Renal pelvis (tissue), 4 donors: ENCODE data around the gene IFNLR1. TPM values are rescaled to one million over a fixed set of nuclear protein-coding genes. Genes with fewer than 3 reads are reported as not detected.

Experiments used
- DNase-seq: peaks from one replicate; pipeline ENCODE4 v3.0.0-alpha.2; 2013
- polyA plus RNA-seq, 3 donors: library from polyadenylated mRNA; unstranded; fragments of 120-200 nt; gene quantifications; one replicate each; pipeline ENCODE4 v1.2.1, GENCODE V29; 2013; ENCODE audit not compliant: insufficient read length in 3 of 3

Gene IFNLR1
- polyA plus RNA-seq, 3 donors = 5.1 to 6.1 (median 5.8) TPM

DNA sequence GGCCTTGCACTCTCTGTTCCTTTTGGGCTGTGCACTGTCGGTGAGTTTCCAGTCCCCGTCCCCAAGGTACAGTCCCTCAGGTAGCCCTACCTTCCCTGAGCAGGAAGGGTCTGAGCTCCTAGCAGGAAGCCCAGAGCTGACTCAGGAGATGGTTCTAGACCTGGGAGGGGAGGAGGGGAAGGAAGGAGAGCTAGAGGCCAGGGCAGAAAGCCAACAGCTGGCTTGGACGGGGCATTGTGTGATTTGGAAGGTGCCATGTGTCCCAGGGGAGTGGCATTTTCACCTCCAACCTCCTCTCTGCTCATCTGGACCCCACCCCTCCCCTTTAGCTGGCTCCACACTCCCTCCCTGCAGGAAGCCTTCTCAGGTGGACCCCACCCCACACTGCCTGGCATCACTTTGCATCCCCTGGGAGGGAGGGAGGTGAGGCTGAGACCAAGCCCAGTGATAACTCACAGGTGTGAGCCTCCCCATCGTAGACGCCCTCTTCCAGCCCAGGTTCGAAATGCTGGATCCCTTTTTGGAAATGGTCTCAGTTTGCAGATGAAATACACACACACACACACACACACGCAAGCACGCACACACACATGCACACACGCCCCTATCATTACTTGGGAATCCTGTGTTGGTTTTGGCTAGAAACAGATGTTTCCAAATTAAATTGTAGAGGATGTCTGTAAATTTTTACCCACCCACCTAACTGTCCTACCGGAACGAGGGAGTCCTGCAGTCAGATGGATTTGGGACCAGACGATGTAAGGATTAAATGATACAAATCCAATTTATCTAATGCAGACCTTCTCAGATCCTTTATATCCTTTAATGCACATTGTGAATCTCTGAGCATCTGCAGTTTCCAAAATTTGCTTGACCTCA lies 19.7 kb upstream of the IFNLR1 start:
- DNase-seq = no peak

DNA sequence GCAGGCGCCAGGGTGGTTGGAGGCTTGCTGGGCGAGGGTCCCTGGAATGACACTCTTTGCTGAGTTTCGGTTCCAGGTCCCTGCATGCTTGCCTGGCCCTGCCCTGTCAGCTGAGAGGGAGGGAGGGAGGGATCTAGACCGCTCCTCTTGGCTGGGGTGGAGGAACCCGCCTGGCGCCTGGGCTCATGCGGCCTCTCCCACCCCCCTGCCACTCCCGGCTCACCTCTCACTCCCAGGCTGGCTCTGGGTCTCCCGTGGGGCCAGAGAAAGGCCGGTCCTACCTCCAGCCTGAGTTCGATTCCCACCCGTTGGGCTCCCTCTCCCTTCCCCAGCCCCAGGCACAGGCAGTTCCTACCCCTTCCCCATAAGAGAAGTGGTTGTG lies 19.0 kb upstream of the IFNLR1 start:
- no peak for DNase-seq

DNA sequence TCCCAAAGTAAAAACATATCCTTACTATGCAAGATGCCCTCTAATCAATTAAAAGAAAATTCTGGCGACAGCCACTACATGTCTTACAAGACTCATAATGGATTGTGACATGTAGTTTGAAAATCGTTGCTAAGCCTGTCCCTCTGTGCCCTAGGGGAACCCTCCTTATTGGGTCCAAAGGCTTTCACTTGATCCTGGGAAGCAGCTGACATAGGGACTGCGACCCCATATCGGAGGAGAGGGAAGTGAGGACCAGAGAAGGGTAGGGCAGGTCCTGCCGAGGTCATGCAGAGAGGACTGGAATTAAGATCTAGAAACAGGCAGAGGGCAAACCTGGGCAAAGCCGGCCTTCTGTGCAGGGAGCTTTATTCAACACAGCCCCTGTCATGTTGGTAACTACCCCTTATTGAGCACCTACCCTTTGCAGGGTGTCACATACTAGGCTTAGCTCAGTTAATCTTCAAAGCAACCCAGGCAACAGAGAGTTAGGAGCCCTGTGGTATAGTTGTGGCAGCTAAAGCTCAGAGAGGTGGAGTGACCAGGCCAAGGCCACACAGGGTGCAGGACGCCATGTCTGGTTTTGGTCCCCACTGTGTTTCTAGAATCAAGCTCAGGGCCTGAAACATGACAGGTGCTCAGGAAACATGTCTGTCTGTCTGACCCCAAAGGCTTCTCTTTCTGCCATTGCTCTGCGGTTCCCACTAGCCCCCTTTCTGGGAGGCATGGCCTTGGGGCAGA lies 18.4 kb upstream of the IFNLR1 start:
- DNase-seq = no peak

DNA sequence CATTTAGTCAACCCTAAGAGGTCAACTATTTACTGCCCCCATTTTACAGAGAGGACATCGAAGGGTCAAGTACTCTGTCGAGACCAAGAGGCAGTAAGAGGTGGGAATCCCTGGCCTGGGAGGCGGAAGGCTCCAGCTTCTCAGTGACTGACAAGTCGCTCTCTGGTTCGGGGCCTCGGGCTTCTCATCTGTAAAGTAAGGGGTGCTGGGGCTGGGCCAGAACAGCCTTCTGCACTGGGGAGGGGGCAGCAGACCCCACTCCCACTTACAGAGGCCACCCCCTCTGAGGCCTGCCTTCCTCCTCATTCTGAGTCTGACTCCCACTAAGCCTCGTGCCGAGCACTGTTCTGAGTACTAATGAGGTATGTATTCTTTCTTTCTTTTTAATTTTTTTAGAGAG lies 17.0 kb upstream of the IFNLR1 start:
- DNase-seq = no peak

DNA sequence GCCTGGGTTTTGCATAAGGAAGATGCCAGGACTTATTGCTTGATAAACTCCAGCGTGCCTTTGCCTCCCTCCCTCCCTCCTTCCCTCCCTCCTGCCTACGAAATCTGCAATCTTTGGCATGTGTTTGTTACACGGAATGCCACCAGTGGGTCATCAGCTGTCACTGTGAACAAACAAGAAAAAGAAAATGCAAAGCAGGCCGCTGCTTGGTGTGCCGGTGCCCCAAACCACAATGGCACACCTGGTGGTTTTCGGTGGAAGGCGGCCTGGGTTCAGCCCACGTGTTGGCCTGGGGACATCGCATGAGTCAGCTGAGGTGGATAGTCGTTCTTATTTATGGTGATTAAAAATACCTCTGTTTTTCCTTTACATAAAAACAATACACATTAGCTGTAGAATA lies 16.3 kb upstream of the IFNLR1 start:
- no peak for DNase-seq

DNA sequence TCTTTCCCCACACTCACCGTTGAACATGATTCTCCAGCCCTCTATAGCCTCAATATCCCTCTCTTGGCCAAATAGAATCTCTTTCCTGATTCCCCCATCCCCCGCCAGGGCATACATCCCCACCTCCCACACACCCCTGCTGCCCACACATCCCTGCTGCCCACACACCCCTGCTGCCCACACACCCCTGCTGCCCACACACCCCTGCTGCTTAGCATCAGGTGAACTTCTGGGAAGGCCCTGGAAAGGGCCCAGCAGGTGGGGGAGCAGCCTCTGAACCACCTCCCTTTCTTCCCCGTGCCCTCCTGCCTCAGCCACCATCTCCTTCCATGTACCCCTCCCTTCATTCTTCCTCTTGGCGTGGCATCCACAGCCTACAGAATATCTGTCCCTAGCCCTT lies 15.9 kb upstream of the IFNLR1 start:
- DNase-seq = no peak

DNA sequence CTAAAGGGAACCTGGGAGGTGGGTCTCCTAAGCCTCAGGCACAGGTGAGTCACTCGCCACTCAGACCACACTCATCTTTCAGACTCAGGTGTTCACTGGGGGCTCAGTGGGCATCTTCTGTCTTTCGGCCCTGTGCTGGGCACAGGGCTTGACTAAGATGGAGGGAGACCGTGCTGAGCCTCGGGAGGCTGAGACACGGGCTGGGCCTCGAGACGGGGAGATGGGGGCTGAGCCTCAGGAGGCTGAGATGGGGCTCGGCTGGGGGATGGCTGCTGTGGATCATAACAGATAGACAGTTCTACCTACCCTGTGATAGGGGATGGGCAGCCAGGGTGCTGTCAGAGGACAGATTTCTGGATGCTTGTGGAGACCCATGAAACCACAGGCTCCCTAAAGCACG lies 15.5 kb upstream of the IFNLR1 start:
- no peak for DNase-seq

DNA sequence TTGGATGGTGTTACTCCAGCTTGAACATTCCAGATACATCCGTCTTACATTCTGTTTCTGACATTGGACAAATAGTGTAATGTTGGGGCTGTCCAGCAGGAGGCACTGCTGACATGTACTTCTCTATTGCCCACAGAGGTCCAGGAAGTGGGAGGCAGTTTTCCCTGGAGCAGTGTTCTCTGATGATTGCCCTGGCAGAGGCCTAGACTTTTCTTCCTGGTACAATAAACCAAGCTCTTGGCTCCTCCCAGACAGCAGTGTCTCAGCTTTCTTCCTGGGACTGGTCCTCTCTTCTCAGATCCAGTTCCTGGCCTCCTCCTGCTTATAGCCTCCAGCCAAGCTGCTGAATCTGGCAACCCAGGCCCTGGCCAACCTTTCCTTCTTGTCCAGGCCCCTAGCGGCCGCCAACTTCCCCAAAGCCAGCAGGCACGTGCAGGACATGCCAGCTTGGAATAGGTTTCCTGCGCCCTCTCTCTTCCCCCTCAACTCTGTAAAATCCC lies 14.9 kb upstream of the IFNLR1 start:
- peak; percentile 83 for DNase-seq

DNA sequence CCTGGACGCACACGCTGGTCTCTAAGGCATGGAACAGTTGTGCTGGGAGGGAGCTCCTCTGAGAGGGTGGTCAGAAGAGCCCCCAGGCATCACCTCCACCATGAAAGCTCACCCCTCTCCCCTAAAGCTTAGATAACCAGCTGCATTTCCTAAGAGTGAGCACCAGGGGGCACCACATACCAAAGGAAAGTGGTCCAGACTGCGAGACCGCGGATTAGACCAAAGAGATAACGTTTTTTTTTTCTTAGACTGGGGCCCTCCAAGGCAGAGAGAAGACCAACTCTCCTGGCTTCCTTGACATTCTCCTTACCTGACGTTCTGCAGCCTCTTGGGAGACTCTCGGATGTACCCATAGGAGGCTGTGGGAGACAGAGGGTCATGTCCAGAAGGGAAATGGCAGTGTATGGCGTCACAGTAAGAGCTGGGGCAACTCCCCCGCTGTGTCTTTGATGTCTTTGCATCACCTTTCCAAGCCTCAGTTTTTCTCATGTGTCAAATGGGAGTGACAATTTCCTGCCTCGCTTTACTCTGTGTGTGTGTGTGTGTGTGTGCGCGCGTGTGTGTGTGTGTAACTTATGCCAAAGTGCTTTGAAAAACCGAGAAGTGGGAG lies 12.3 kb upstream of the IFNLR1 start:
- peak; percentile 47 for DNase-seq

DNA sequence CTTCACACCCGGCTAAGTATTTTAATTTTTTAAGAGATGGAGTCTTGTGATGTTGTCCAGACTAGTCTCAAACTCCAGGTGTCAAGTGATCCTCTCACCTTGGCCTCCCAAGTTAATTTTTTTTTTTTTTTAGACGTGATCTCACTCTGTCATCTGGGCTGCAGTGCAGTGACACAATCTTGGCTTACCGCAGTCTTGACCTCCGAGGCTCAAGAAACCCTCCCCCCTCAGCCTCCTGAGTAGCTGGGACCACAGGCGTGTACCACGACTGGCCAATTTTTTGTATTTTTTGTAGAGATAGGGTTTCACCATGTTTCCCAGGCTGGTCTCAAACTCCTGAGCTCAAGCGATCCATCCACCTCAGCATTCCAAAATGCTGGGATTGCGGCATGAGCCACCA lies 11.7 kb upstream of the IFNLR1 start:
- no peak for DNase-seq

DNA sequence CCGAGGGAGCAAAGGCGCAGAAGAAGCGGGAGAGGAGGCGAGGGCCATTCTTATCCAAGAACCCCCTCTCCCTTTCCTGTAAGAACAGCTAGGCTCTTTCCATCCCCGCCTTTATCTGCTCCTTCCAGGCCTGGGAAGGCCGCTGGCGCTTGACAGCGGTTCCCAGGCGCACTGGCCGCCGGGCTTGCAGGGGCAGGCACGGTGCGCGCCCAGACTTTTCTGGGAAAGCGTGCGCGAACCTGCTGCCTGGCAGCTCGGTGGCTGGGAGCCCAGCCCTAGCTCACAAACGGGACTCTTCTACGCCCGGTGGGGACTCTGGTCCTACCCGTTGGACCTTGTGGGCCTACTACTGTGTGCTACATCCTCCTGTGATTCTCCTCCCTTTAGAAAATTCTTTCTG lies 8.8 kb upstream of the IFNLR1 start:
- DNase-seq = no peak

DNA sequence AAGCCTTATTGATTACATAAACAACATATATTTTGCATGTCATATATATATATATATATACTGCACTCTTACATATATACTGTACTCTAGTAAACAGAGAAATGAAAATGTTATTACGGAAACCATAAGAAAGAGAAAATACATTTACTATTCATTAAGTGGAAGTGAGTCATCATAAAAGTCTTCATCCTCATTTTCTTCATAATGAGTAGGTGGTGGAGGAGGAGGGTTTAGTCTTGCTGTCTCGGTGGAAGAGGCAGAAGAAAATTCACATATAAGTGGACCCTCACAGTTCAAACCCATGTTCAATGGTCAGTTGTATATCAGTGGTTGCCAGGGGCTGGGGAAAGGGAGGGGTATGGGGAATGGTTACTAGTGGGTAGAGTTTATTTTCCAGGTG lies 8.0 kb upstream of the IFNLR1 start:
- no peak for DNase-seq

DNA sequence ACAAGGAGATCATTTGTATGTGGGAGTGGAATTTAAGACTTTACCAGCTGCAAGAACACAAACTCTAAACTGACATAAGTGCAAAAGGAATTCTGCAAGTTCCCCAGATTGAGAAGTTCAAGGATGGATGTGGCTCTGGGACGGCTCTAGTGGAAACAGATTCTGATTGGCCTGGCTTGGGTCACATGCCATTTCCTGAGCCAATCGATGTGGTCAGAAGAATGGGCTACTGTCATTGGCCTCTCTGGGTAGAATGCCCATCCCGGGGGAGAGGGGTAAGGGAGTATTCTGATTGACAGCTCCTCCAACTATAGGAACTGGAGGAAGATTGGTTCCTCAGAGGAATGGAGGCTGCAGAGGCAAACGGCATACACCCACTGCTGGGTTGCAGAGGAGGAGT lies 6.0 kb upstream of the IFNLR1 start:
- DNase-seq = no peak

DNA sequence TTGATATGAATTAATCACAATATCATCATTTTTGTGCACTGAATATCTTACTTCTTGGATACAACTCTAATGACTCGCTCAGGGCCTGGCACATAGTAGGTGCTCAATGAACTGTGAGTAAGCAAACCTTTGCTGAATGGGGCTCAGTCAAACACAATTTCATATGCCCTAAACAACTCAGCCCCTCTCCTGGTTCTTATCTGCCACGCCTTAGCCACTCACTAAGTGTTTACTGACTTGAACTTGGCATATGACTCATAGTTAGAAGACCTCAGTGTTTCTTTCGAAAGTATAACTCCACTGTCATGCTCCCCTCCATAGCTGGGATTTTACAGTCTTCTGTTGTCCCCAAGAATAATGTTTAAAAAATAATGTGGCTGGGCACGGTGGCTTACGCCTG lies 4.8 kb upstream of the IFNLR1 start:
- no peak for DNase-seq

DNA sequence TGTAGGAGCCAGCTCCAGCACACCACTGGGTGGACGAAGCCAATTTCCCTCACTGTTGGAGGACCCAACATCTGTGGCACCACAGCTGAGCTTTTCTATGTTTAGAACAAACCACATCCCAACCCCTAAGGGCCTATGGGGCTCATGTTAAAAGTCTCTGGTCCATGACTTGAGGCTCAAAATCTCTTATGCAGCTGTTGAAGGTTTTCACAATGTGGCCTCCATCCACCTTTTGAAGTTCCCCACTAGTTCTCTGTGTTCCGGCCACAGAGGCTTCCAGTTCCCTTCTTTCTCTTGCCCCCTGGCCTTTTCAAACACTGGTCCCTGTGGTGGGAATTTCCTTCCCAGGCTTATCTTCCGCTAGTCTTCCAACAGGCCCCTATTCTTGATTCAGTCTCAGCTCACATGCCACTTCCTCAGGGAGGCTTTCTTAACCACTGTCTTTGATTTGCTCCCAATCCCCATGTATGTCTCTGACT lies 3.9 kb upstream of the IFNLR1 start:
- DNase-seq = no peak

DNA sequence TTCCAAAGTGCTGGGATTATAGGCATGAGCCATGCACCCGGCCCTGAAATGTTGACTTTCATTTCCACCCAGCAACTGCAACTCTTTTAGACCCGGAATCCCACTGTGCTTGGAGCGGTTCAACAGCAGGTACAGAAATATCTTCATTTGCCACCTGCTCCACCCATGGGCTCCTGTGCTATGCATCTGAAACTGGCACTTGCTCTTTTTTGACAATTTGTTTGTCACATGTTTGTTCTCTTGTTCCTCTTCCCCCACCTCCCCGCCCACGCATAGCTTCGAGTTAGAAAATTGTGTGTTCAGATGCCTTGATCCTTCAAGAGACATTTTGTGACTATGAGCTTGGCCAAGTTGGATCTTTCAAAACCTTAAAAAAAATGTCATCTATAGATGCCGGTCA lies 2.4 kb upstream of the IFNLR1 start:
- DNase-seq = no peak

DNA sequence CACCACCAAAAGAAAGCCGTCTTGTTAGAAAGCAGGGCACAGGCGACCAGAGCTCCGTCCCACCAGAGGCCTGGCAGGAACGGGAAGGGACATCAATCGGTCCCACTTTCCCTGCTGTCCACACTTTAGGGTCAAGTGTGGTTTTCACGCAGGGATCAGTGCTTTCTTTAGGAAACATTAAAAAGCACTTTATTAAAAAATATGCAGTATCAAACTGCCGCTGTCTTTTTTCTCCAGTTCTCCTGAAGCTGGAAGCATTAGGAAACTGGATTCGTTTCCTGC lies 437 bp downstream of the IFNLR1 start:
- DNase-seq = no peak

DNA sequence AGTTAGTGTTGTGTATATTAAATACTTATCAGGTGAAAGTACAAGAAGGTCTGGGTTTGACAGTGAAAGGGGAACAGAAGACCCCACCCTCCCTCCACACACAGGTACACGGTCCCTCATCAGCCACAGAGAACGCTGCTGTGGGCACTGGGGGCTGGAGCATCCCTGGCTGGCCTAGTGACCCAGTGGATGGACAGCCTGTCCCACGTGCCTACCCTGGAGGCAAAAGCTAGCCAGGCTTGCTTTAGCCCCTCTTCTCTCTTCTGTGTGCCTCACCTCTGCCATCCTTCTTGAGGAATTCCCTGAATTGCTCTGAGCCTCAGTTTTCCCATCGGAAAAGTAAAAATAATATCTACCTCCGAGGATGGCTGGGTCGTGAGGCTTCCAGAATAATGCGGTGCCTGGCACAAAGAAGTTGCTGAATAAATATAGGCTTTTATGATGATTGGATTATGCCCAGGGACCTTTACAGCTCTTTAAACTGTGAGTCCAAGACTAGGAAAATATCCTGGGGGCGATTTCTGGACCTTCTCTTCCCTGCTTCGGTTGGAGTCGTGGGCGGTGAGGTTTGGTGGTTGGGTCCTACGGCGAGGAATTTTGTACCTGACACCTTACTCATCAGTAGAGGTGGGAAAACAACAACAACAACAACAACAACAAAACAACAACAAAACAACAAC lies 918 bp downstream of the IFNLR1 start:
- no peak for DNase-seq

DNA sequence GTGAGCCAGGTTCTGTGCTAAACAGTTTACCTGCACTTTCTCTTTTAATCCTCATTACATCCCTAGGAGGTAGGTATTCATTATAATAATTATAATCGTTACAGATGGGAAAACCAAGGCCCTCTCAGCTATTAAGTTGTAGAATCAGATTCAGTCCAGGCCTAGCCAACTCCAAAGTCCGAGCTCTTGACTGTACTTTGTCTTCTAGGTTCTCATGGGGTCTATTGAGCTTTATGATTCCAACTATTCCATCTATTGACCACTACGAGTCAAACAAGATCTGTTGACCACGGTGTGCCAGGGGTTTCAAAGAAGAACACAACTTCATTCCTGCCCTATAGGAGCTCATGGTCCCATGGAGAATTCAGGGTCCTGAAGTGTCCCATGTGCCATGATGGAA lies 2.0 kb downstream of the IFNLR1 start:
- no peak for DNase-seq

DNA sequence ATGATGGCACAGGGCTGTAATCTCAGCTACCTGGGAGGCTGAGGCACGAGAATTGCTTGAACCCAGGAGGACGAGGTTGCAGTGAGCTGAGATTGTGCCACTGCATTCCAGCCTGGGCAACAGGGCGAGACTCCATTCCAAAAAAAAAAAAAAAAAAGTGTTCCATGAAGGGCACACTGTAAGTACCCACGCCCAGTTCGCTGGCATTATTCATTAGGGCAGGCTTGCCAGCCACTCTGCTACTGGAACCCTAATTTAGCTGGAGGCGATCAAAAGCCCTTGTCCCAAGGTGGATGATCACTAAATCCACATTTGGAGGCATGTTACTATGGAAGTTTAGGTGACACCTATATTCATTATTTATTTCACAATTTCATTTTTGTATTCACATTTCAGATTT lies 5.0 kb downstream of the IFNLR1 start:
- DNase-seq = no peak

DNA sequence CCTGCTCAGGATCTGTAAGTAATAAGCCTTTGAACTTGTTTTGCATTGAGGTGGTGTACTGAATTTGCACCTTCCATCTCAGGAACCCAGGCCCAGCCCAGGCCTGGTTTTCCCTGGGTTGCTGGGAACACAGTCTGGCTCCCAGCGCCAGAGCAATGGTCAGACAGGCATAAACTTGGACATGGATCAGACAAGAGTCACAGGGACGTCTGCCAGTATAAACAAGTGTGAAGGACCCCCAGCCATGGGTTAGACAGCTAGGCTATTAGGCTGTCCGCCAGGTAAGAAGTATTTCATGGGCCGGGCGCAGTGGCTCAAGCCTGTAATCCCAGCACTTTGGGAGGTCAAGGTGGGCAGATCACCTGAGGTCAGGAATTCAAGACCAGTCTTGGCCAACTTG lies 5.5 kb downstream of the IFNLR1 start:
- no peak for DNase-seq

DNA sequence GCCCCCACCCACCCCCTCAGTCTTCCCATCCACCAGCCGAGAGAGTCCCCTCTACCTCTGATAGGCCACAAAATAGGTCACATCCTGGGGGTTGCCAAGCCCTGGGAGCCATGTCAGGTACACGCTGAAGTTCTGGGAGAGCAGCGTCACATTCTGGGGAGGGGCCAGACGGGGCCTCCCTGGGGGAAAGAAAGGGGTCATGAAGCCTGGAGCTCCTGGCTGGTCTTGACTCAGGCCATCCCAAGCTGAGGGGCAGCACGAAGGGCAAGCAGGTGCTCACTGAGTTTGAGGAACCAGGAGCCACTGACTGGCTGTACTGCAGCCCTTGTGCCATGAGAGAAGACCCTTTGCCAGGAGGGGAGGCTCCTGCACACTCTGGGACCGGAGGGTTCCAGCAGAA lies 6.4 kb downstream of the IFNLR1 start:
- no peak for DNase-seq
